Stomach (tissue), 9 donors: ENCODE data around the gene MAGOHB. TPM values are rescaled to one million over a fixed set of nuclear protein-coding genes. Genes with fewer than 3 reads are reported as not detected.
A peak's percentile ranks its signal among the peaks of the same experiment; 100 is the strongest.

Experiments used
- DNase-seq, 2 donors: peaks; one replicate each; pipeline versions ENCODE4 v3.0.0 to v3.0.0-alpha.2; 2013 to 2019
- H3K27ac ChIP-seq, 5 donors: fragments of 200-600 bp in 4 of 5; sonication (generic) in 4 of 5; one replicate each; pipeline ENCODE4 v1.5.1; 2013 to 2019; ENCODE audit warnings: mild to moderate bottlenecking in 1 of 5, moderate library complexity in 1 of 5
- H3K27me3 ChIP-seq, 3 donors: fragments of 200-600 bp; sonication (generic); one replicate each; pipeline ENCODE4 v1.5.1; 2017 to 2019; ENCODE audit warnings: mixed run types in 1 of 3
- H3K36me3 ChIP-seq, 4 donors: fragments of 200-600 bp; sonication (generic); 1 replicate in 3 of 4; 2 replicates in 1 of 4; pipeline ENCODE4 v1.5.1; 2016 to 2019
- H3K4me1 ChIP-seq, 4 donors: fragments of 200-600 bp; sonication (generic); one replicate each; pipeline ENCODE4 v1.5.1; 2016 to 2019
- H3K4me3 ChIP-seq, 4 donors: fragments of 200-600 bp; sonication (generic) in 3 of 4; one replicate each; pipeline ENCODE4 v1.5.1; 2016 to 2019; ENCODE audit warnings: mild to moderate bottlenecking in 1 of 4
- H3K9me3 ChIP-seq, 4 donors: fragments of 200-600 bp; sonication (generic); one replicate each; pipeline ENCODE4 v1.5.1; 2016 to 2019
- EP300 ChIP-seq: sonication (generic); formaldehyde crosslinking; IDR thresholded peaks from one replicate; pipeline ENCODE4 v1.6.1; 2017; ENCODE audit warnings: antibody characterized with exemption
- POLR2A ChIP-seq, 4 donors: fragments of 450-650 bp; IDR thresholded peaks; one replicate each; pipeline ENCODE4 v1.6.1; 2016; ENCODE audit warnings: antibody characterized with exemption in 4 of 4, control low read depth in 2 of 4, mild to moderate bottlenecking in 1 of 4, moderate library complexity in 1 of 4
- POLR2AphosphoS5 ChIP-seq, 3 donors: sonication (generic); formaldehyde crosslinking; IDR thresholded peaks; one replicate each; pipeline ENCODE4 v1.6.1; 2016; ENCODE audit warnings: antibody characterized with exemption in 3 of 3
- WGBS, 5 donors: extraction: QIAGEN DNeasy Blood & Tissue Kit in 3 of 5; methylation state at CpG; one replicate each; pipeline versions ENCODE4 v1.1.5 to v1.1.7; 2013 to 2018; 5-methylcytosine and 5-hydroxymethylcytosine counted together
- intact Hi-C: fragments of 100-400 bp; cut with DNase I; formaldehyde crosslinking; loops from one replicate; pipeline ENCODE4 v1.15.1; 2023; ENCODE audit warnings: low total_unique reads
- polyA plus RNA-seq, 3 donors: library from polyadenylated mRNA; stranded (reverse); fragments of 200-250 nt; gene quantifications; one replicate each; pipeline ENCODE4 v1.2.3, GENCODE V29; 2013
- total RNA-seq, 5 donors: library from RNA; depleted of rRNA; stranded (reverse); fragments of >200 nt; gene quantifications; one replicate each; pipeline versions ENCODE4 v1.1.0 to v1.2.3, GENCODE V29; 2014 to 2016
- TF ChIP-seq, protein P1 (sequence below), 7 experiments: fragments of 450-650 bp in 4 of 7; fragments of 200-600 bp in 3 of 7; sonication (generic) in 3 of 7; IDR thresholded peaks; one replicate each; pipeline ENCODE4 v1.5.1; 2016 to 2019; ENCODE audit warnings: antibody characterized with exemption in 7 of 7, control low read depth in 2 of 7, mild to moderate bottlenecking in 1 of 7
- donor health status: healthy with polysubstance abuse.
- donor health status: Bipolar disorder and iron deficiency.
- donor health status: healthy.

Gene MAGOHB
- total and polyA plus RNA-seq, 8 donors, result 0.58 to 33.2 (median 20.9) TPM

DNA sequence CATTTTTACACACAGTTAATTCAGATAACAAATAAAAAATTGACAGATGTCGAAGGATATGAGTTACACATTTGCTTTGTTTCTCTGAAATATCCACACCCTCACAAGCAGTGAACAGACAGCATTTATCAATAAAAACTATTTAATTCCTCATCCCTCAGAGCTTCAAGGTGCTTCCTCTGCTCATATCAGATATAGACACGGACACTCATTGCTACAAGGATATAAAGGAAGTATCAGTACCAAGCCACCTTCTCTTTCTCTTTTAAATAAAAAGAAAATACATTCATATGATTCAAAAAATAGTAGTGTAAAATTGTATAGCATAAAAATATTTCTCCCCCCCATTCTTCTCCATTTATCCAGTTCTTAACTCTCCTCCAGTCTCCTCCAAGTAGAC is 21.9 kb upstream of the MAGOHB start:
- Histone ChIP-seq H3K9me3 (no peaks in the 10 kb centered on the region), H3K4me3 (no peak overlapping the region), H3K36me3 (peaks cover 0 to 8% (median 0%) of the 10 kb centered on the region in 4 donors), H3K4me1 (peaks cover 0 to 10% (median 0%) of the 10 kb centered on the region in 4 donors), H3K27me3 (no peaks in the 10 kb centered on the region), H3K27ac (peak overlapping the region in 3 of 5 donors; percentile 69 to 78 (median 73))
- TF ChIP-seq, protein P1, sequence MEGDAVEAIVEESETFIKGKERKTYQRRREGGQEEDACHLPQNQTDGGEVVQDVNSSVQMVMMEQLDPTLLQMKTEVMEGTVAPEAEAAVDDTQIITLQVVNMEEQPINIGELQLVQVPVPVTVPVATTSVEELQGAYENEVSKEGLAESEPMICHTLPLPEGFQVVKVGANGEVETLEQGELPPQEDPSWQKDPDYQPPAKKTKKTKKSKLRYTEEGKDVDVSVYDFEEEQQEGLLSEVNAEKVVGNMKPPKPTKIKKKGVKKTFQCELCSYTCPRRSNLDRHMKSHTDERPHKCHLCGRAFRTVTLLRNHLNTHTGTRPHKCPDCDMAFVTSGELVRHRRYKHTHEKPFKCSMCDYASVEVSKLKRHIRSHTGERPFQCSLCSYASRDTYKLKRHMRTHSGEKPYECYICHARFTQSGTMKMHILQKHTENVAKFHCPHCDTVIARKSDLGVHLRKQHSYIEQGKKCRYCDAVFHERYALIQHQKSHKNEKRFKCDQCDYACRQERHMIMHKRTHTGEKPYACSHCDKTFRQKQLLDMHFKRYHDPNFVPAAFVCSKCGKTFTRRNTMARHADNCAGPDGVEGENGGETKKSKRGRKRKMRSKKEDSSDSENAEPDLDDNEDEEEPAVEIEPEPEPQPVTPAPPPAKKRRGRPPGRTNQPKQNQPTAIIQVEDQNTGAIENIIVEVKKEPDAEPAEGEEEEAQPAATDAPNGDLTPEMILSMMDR (IDR thresholded peaks at IDR 0.05), result no peak
- TF ChIP-seq POLR2AphosphoS5 (IDR thresholded peaks at IDR 0.05), result no peak
- intact Hi-C loops, result no loop called here
- 74 to 88% (median 81%) methylated on average over 2 of the region's 2 CpGs for WGBS, 5 donors
- DNase-seq, result no peak

DNA sequence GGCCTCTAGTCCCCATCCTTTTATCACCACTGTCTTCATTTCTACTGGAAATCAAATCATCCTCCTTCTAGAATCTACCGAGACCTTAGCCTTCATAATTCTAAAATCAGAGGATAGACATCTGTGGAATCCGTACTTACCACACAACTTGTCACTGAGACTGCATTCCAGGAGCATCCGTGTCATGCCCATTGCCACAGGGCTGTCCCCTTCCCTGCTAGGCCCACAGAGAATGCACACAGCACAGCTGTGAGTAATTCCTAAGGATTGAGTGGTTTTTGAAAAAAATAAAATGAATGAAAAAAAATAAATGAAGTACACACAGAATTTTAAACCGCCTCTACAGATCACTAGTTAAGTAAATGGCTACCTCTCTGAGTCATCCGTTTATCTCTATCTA is 21.0 kb upstream of the MAGOHB start:
- intact Hi-C loops, result no loop called here
- WGBS, 5 donors, result 87 to 94% (median 90%) methylated on average over 5 of the region's 5 CpGs
- no peak for TF ChIP-seq POLR2AphosphoS5 (IDR thresholded peaks at IDR 0.05)
- TF ChIP-seq EP300, result no peak
- no peak for TF ChIP-seq POLR2A (IDR thresholded peaks at IDR 0.05)
- TF ChIP-seq, protein P1 (IDR thresholded peaks at IDR 0.05), result no peak
- no peak for DNase-seq
- no peaks in the 10 kb centered on the region for H3K27me3 ChIP-seq
- peaks cover 0 to 8% (median 1%) of the 10 kb centered on the region in 4 donors for H3K36me3 ChIP-seq
- H3K9me3 ChIP-seq, result no peaks in the 10 kb centered on the region
- H3K27ac ChIP-seq, result no peak overlapping the region
- no peak overlapping the region for H3K4me3 ChIP-seq
- H3K4me1 ChIP-seq, result peaks cover 0 to 10% (median 0%) of the 10 kb centered on the region in 4 donors

GRCh38 chr12:10633541-10633940 is 20.1 kb upstream of the MAGOHB start:
- Histone ChIP-seq H3K27me3 (no peaks in the 10 kb centered on the region), H3K9me3 (no peaks in the 10 kb centered on the region), H3K4me1 (peaks cover 0 to 10% (median 0%) of the 10 kb centered on the region in 4 donors), H3K36me3 (peaks cover 0 to 8% (median 3%) of the 10 kb centered on the region in 4 donors), H3K4me3 (no peak overlapping the region), H3K27ac (no peak overlapping the region)
- TF ChIP-seq POLR2AphosphoS5 (IDR thresholded peaks at IDR 0.05), result no peak
- TF ChIP-seq, protein P1 (IDR thresholded peaks at IDR 0.05), result no peak
- TF ChIP-seq EP300, result no peak
- TF ChIP-seq POLR2A (IDR thresholded peaks at IDR 0.05), result no peak
- 84 to 90% (median 88%) methylated on average over 3 of the region's 3 CpGs for WGBS, 5 donors
- intact Hi-C loops, result no loop called here
- no peak for DNase-seq

DNA sequence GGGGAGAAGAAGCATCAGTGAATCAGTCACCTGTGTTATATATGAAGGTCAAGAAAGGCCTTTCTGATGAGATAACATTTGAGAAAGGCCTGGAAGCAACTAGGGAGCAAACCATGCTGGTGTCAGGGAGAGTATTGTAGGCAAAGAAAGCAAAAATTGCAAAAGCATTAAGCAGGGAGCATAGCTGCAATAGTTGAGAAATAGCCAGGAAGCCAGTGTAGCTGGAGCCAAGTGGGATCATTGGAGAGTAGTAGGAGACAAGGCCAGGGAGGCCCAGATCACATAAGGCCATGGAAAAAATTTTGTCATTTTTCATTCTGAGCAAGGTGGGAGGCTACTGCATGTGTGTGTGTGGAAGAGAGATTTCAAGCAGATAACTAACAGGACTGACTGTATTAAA is 18.8 kb upstream of the MAGOHB start:
- no peak overlapping the region for H3K27ac ChIP-seq
- no peak for DNase-seq
- peaks cover 0 to under 1% (median 0%) of the 10 kb centered on the region in 4 donors for H3K4me1 ChIP-seq
- intact Hi-C loops, result no loop called here
- H3K36me3 ChIP-seq, result peaks cover 0 to 9% (median 4%) of the 10 kb centered on the region in 4 donors
- H3K27me3 ChIP-seq, result no peaks in the 10 kb centered on the region
- no peak overlapping the region for H3K4me3 ChIP-seq
- H3K9me3 ChIP-seq, result no peaks in the 10 kb centered on the region
- TF ChIP-seq EP300 (no peak), POLR2A (IDR thresholded peaks at IDR 0.05) (no peak)

- DNase-seq, result no peak
- Histone ChIP-seq H3K36me3 (peaks cover 0 to 18% (median 0%) of the 10 kb centered on the region in 4 donors), H3K4me3 (no peak overlapping the region), H3K27me3 (no peaks in the 10 kb centered on the region), H3K27ac (no peak overlapping the region), H3K4me1 (no peaks in the 10 kb centered on the region), H3K9me3 (no peaks in the 10 kb centered on the region)
- TF ChIP-seq, protein P1 (IDR thresholded peaks at IDR 0.05), result no peak
- TF ChIP-seq EP300, result no peak
- no peak for TF ChIP-seq POLR2A (IDR thresholded peaks at IDR 0.05)
- no peak for TF ChIP-seq POLR2AphosphoS5 (IDR thresholded peaks at IDR 0.05)
- WGBS, 5 donors, result 54 to 66% (median 65%) methylated on average over 3 of the region's 3 CpGs
- intact Hi-C loops, result no loop called here
These were observed 11.2 kb upstream of the MAGOHB start for GRCh38 chr12:10624605-10625004.
